ENCODE results near the gene SLC7A8.

The SLC7A8 gene

DNA sequence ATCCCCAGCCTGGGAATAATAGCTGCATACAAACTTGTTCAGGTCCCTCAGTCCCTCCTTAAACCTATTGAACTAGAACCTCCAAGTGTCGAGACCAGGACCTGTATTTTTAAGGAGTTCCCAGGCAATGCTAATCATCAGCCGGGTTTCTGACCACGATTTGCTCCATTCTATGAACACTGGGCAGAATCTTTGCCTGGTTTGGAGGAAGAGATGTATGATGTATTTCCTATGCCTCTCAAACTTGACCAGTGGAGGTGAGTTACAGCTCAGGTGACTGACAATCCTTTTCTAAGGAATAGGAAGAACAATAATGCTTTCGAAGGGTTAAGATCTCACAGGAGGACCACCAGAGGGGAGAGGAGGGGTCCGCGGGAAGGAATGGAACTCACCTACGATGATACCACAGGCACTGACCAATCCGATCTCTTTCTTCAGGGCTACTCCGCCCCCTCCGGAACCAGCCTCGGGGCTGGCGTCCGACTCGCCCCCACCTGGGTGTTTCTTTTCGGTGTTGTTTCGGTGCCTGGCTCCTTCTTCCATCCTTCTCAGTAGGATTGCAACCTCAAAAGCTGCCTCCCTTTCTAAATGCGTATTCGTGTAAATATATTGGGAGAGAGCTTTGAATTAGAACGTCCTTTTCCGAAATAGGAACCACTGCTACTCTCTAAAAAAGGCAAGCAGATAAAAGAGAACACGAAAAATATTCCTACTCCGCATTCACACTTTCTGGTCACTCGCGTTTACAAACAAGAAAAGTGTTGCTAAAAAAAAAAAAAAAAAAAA lies 895 bp downstream of the SLC7A8 start:
- peak; percentile 16 to 18 for DNase-seq (ENCODE audit: low read depth in 2 of 2)

DNA sequence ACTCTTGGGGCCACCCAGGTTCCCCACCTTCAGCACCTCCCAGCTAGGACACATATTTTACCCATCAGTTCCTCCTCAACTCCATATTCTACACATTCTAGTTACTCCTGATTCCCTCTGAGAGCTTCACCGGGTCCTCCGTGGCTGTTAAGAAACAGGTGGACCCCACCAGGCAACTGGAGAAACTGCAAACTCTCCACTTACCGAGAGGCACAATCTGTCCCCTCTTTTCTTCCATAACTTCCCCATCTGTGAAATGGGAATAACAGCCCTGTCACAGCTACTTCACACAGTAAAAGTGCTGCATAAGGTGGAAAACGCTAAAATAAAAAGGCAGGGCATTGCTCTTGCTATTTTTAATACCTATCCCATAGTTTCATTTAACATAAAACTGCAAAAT lies 1.5 kb downstream of the SLC7A8 start:
- no peak for DNase-seq (ENCODE audit: low read depth in 2 of 2)

DNA sequence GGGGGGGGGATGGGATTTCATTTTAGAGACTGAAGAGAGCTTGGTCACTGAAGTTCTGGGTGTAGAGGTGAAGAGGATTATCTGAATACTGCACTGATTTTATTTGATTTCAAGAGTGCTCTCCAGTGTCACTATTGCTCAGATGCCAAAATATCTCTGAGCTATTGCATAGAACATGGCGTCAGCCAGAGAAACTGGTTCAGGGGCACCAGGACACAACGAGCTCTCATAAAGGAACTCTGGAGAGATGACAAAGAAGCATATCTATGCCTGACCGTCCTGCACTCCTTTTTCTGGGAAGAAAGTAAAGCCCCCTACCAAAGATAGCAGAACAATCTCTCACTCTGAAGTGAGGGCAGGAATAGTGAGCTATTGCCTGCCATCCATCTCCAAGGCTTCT lies 2.0 kb downstream of the SLC7A8 start:
- DNase-seq (ENCODE audit: low read depth in 2 of 2) = no peak

DNA sequence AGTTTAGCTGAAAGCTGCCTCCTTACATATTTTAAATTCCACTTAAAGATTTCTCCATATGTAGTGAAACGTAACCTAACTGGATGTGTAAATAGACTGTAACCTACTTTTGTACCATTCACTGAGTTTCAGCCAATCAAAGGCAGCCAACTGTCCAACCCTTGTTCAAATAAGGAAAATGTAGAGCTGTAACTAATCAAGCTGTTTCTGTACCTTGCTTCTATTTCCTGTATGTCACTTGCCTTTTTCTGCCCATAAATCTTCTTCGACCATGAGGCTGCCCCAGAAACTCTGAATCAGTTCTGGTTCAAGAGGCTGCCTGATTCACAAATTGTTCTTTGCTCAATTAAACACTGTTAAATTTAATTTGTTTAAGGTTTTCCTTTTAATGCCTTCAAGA lies 6.3 kb downstream of the SLC7A8 start:
- DNase-seq (ENCODE audit: low read depth in 2 of 2) = no peak

DNA sequence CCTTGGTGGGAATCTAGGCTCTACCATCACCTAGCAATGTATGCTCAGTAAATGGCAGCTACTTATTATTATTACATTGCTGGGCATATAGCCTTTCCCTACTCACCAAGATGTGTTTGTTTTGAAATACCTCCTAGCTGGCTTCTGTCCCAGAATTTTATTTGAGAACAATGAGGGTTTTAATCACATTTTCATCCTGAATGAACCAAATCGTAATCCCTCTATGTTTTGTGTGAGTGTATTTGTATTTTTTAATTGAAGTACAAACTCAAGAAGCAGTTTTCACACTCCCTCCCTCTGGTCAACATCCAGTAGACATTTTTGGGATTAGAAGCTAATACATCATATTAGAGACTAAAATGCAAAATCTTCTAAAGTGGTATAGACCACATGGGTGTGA lies 7.6 kb downstream of the SLC7A8 start:
- DNase-seq (ENCODE audit: low read depth in 2 of 2) = no peak

DNA sequence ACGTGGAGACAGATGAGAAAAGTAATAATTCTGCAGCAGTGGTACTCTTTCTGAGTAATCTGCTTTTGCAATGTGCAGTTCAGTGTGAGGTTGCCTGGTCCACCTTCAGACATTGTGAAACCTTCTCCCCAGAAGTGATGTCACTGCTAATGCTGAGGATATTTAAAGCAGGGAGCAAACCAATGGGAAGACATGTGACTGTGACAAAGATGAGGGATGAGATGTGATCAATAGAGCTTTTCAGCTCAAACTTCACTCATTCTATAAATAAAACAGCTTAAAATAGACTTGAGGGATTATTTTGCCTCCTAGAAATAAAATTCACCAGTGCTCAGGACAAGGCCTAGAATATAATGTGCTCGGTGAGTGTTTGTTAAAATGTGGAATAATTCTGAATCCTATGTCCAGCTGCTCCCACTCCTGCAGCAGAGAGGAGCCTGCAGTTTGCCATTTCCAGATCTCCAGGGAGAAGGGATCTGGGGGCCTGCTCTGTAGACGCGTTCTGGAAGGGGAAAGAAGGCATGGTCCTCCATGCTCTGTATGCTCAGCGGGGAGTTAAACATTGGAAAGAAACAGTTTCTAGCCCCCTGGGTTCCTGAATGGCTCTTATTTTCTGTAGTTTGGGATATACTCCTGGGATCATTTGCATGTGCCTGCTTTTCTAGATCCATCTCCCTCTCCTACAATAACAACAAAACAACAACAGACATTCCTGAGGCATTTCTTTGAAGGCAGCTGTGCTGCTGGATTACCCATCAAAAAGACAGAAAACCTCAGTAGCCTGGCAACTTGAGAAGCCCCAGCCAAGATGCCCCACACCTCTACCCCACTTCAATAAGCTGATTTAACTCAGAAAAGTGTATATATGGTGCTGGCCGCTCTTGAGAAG lies 8.9 kb downstream of the SLC7A8 start:
- DNase-seq (ENCODE audit: low read depth in 2 of 2) = no peak

DNA sequence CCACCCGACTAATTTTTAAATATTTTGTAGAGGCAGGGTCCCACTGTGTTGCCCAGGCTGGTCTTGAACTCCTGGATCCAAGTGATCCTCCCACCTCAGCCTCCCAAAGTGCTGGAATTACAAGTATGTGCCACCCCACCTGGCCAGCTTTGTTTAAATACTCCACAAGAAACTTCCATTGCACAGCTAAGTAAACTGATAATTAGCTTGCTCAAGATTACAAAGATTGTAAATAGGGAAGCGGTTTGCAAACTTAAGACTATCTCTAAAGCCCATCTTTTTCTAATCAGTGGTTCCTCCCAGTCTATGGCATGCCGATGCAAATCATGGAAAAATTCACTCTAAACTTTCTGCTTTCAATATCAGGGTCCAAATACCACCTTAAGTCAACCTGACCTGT lies 9.7 kb downstream of the SLC7A8 start:
- DNase-seq (ENCODE audit: low read depth in 2 of 2) = no peak

DNA sequence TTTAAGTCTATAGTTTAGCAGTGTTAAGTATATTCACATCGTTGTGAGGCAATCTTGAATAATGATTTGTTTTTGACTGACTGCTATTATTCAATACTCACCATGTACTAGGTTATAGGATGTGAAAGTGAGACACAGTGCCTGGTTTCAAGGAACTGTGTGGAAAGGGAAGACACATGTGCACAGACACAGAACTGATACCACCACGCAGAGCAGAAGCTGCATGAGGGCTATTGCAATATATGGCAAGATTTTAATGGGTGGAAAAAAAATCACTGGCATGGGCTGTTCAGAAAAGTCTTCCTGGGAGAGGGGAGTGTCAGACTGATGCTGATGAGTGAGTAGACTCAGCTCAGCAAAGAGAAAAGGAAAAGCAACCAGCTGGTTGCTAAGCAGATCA lies 10.4 kb downstream of the SLC7A8 start:
- DNase-seq (ENCODE audit: low read depth in 2 of 2) = no peak

DNA sequence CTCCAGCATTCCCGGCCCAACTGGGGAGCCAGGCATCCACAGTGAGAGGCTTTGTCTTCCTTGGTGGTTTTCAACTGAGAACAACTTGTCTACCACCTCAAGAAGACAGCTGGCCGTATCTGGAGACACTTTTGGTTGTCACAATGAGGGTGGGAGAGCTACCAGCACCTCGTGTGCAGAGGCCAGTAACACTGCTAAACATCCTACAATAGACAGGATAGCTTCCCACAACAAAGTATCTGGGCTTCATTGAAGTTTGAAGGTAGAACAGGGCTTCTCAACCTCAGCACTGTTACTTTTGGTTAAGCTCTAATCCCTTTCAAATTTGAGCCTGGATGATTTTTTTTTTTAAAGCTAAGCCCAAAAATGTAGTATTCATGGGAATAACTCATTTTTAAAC lies 10.9 kb downstream of the SLC7A8 start:
- DNase-seq (ENCODE audit: low read depth in 2 of 2) = no peak

DNA sequence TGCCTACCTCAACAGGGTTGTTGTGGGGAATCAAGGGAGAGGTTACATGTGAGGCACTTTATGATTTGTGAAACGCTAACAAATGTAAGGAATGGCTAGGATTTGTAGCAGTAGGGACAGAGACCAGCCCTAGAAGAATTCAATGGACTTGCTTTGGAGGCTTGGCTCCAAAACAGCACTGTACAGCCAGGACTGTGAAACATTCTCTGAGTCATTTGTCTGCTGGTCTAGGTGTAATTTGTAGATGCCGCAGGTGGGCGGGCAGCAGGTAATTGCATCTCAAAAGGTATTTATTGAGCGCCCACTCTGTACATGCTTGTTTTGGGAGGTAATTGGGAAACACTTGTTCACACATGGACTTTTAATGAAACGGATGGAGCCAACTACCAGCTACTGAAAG lies 11.4 kb downstream of the SLC7A8 start:
- DNase-seq (ENCODE audit: low read depth in 2 of 2) = no peak

DNA sequence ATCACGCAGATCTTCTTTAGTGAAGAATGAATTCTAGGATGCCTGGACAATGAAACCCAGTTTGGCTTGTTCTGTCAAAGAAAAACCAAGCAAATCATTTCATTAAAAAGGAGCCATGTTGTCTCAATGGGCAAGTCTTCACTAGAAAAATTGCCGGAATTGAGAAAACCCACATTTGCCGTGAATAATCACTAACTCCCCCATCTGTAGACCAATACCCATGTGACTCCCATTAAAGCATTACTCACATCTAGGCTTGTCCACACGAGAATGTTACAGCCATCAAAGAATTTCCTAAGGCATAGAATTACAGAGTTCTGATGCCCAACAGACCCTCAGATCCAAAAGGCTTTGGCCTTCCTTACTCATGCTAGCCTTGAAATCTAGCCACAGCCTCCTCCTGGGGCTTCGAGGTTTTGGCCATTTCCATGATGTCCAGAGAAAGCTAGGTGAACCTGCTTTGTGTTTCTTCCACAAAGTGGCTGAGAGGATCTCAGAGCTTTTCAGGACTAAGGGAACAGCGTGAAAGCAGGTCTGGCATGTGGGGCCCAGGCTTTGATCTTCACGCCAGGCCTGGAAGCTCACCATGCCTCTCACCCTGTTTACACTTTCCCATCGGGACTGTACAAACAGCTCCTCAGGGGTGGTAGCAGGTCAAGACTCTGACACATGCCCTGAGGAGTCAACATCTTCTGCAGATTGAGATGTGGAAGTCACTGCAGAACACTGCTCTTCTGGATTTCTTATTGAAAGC lies 12.1 kb downstream of the SLC7A8 start:
- no peak for DNase-seq (ENCODE audit: low read depth in 2 of 2)

DNA sequence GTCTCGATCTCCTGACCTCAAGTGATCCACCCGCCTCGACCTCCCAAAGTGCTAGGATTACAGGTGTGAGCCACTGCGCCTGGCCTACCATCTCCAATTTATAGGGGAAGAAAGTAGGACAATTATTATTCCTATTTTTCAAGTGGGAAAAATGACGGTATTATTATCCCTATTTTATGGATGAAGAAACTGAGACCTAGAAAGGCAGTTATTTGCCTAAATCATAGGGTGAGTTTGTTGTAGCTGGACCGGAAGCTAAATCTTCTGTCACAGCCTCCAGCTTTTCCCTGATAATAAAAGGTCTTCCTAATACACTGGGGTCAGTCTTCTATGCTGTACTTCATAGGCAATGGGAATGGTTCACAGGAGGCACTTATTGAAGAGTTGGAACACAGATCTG lies 13.8 kb downstream of the SLC7A8 start:
- no peak for DNase-seq (ENCODE audit: low read depth in 2 of 2)

DNA sequence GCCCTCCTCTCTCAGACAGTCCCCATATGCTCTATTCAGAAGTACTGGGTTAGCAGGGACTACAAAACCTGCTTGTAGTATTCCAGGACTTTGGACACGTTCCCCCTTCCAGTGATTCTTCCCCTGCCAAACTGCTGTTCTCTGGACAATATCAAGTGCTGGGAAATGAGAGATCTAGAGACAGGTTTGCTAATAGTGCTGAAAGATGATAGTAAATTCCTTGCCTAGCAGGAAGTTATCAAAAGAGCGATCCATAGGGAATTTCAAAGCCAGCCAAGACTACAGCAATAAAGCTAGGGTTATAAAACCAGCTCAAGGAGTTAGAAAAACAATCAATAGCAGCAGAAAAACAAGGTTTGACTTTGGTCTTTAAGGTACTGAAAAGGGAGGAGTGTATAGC lies 15.2 kb downstream of the SLC7A8 start:
- no peak for DNase-seq (ENCODE audit: low read depth in 2 of 2)

DNA sequence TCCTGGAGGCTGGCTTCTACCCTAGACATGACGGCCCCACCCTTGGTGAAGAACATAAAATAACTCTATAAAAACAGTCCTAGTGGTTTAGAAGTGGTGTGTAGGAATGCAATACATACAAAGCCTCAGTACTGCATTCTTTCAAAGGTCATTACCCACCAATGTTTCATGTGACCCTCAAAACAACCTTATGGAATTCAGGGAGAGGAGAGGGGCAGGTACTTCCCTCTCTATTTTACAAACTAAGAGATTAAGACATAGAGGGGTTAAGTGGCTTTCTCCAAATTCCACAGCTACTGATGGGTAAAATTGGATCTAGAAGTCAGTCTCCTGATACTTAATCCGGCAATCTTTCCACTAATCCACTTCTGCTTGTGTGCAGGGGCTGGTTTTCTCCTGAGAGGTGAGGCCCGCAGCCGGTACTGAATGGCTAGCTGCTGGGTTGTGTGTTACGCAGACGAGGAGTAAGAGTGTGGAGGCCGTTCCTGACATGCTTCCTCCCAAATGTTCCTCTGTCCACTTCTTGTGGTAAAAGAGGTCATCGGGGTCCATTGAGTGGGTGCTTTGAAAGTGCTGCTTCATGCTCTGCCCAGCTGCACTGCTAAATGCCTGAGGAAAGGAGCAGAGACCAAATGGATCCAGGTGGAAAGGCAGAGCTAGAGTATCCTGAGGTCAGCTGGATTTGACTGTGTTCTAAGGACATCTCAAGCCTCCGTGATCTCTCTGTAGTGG lies 16.2 kb downstream of the SLC7A8 start:
- no peak for DNase-seq (ENCODE audit: low read depth in 2 of 2)

DNA sequence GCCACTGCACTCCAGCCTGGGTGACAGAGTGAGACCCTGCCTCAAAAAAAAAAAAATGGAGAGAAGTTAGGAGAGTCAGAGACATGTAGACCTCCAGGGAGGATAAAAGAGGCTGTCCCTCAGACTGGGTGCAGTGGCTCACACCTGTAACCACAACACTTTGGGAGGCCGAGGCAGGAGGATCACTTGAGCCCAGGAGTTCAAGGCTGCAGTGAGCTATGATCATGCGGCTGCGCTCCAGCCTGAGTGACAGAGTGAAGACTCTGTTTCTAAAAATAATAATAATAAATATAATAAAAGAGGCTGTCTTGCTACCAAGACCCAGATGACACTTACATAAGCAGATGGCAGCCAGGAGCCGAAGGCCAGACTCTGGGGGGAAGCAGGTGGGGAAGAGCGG lies 18.5 kb downstream of the SLC7A8 start:
- no peak for DNase-seq (ENCODE audit: low read depth in 2 of 2)

DNA sequence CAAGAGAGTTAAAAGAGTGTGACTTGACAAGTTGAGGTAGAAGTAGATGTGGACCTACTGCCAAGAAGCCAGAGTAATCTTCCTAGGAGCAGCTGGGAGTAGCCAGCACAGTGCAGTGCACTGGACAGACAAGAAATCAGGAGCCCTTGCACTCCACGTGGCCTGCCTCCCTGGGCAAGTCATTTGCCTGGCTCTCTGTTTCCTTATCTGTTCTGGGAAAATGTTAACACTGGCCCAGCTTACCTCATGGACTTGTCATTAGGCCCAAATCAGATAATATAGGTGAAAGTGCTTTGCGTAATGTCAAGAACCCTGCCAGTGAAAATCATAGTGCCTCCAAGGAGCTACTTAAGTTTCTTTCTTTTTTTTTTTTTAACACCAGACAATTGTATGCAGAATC lies 19.2 kb downstream of the SLC7A8 start:
- no peak for DNase-seq (ENCODE audit: low read depth in 2 of 2)

DNA sequence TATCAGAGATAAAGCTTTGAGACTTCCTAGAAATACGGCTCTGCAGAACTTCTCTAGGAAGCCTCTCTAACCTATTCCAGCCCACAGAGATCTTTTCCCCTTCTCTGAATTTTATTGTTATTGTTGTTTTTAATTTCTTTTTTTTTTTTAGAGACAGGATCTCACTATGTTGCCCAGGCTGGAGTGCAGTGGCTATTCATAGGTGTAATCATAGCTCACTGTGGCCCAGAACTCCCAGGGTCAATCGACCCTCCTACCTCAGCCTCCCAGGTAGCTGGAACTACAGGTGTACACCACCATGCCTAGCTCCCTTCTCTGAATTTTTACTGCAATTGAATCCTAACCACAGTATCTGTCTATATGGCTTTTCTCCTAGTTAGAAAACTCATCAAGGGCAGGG lies 19.6 kb downstream of the SLC7A8 start:
- DNase-seq (ENCODE audit: low read depth in 2 of 2) = no peak

DNA sequence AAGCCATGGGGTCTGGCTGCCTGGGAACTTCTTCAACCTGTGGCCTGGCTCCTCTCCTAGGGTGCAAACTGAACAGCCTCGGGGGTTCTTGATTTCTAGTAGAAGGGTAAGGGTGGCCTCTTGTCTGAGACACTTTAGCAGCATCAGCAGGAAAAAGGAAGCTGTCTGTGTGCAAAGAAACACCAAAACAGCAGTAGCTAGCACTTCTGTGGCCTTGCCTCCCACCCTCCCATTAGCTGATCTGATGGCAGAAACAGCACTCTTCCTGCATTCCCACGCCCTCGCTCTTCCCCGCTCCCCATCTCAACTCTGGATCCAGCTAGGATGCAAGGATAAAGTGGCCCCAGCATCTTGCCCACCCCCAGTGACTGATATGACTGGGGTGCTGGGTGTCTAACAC lies 20.7 kb downstream of the SLC7A8 start:
- DNase-seq (ENCODE audit: low read depth in 2 of 2) = no peak

DNA sequence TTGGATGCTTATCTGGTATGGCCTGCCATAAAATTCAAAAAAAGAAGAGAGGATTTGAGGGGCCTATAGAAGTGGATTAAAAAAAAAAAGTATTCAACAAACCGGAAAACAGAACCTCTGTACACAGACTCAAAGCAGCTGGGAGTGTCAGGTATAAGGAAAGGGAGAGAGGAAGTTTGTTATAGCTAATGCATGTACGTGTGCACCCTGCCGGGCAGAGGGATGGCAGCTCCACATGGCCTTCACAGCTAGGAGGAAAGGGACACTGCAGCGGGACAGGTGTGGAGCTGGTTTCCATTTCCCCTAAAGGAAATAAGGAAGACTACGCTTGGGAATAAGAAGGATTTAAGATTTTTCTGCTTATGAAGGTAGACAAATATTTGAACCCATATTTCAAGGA lies 21.5 kb downstream of the SLC7A8 start:
- DNase-seq (ENCODE audit: low read depth in 2 of 2) = no peak

DNA sequence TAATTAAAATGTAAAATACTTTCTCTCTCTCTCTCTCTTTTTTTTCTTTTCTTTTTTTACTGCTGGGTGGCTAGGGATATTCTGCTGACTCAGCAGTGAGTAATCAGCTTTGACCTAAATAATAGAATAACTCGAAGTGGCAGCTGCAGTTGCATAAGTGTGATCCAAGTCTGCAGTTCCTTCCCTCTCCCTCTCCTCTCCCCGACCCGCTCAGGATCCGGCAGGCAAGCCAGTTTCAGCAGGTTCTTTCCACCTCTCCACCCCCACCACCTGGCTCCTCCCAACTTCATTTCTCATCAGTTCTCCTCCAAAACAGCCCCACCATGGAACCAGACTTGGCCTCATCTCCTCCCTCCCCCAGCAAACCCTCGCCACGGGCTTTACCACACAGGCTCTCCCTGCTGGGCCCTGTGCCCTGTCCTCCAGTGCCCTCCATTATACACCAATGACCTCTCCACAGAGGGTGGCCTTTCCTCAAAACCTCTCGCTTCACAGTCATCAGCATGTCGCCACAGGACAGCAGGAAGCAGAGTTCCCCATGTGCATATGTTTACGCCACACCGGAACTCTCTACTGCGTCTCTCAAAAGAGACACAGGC lies 22.4 kb downstream of the SLC7A8 start:
- DNase-seq (ENCODE audit: low read depth in 2 of 2) = no peak

DNA sequence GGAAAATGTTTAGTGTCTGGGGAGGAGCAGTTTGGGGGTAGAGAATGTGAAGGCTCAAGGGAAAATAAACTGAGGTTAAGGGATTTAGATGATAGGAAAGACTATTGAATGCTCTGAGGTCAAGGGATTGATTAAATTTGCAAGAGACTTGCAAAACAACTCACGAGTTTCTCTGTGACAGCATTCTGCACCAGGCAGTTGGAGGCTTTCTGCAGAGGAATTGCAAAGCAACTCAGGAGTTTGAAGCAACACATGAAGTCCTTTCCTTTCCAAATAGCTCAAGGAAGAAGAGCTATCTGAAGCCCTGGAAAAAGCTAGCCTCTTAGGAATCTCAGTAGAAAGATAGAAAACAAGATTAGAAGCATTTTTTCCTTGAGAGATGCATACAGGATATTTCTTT lies 23.9 kb downstream of the SLC7A8 start:
- DNase-seq (ENCODE audit: low read depth in 2 of 2) = no peak
